Measurements from ENCODE around the gene HPS1. TPM values are rescaled to one million over a fixed set of nuclear protein-coding genes. Genes with fewer than 3 reads are reported as not detected.

Gene HPS1
- total and polyA plus RNA-seq, 8 donors, result 24.6 to 38.7 (median 29.4) TPM

GRCh38 chr10:98404571-98405359 is 42.0 kb downstream of the HPS1 start:
- intact Hi-C loops (cut with DNase I), result no loop called here
- Histone ChIP-seq H3K4me3 (no peak overlapping the region), H3K36me3 (no peaks in the 10 kb centered on the region), H3K27me3 (no peaks in the 10 kb centered on the region), H3K27ac (no peak overlapping the region), H3K4me1 (peaks cover 0 to 3% (median 0%) of the 10 kb centered on the region in 3 donors), H3K9me3 (no peaks in the 10 kb centered on the region)
- FAIRE-seq, result no peak
- ATAC-seq, result no peak
- 70 to 71% methylated on average over 8 of the region's 8 CpGs for WGBS, 2 donors
- TF ChIP-seq CTCF (IDR thresholded peaks at IDR 0.05), result no peak
- DNase-seq, result no peak

GRCh38 chr10:98403812-98404504 is 42.8 kb downstream of the HPS1 start:
- WGBS, 2 donors, result 82 to 91% methylated on average over 7 of the region's 7 CpGs
- no peak for FAIRE-seq

GRCh38 chr10:98402931-98403718 is 43.6 kb downstream of the HPS1 start:
- Histone ChIP-seq H3K4me1 (peaks cover 0 to 3% (median 0%) of the 10 kb centered on the region in 3 donors), H3K4me3 (no peak overlapping the region), H3K36me3 (no peaks in the 10 kb centered on the region), H3K9me3 (no peaks in the 10 kb centered on the region), H3K27ac (no peak overlapping the region), H3K27me3 (no peaks in the 10 kb centered on the region)
- intact Hi-C loops (cut with DNase I), result no loop called here
- no peak for FAIRE-seq
- 95 to 97% methylated on average over 23 of the region's 23 CpGs for WGBS, 2 donors
- ATAC-seq, result no peak
- TF ChIP-seq CTCF (IDR thresholded peaks at IDR 0.05), result no peak
- no peak for DNase-seq

More at GRCh38 chr10:98403812-98404504, 42.8 kb downstream of the HPS1 start:
- Histone ChIP-seq H3K4me1 (peaks cover 0 to 3% (median 0%) of the 10 kb centered on the region in 3 donors), H3K4me3 (no peak overlapping the region), H3K27me3 (no peaks in the 10 kb centered on the region), H3K27ac (no peak overlapping the region), H3K9me3 (no peaks in the 10 kb centered on the region), H3K36me3 (no peaks in the 10 kb centered on the region)
- DNase-seq (no peak), ATAC-seq (no peak)
- TF ChIP-seq CTCF (IDR thresholded peaks at IDR 0.05), result no peak
- intact Hi-C loops (cut with DNase I), result no loop called here

GRCh38 chr10:98402478-98402877 is 44.3 kb downstream of the HPS1 start:
- H3K27me3 ChIP-seq, result no peaks in the 10 kb centered on the region
- H3K4me1 ChIP-seq, result peaks cover 0 to 3% (median 0%) of the 10 kb centered on the region in 3 donors
- H3K27ac ChIP-seq, result no peak overlapping the region
- no peak for TF ChIP-seq CTCF (IDR thresholded peaks at IDR 0.05)
- 24 to 34% methylated on average over 7 of the region's 7 CpGs for WGBS, 2 donors
- ATAC-seq, result peak in 2 of 4 donors; percentile 27 to 29
- H3K36me3 ChIP-seq, result no peaks in the 10 kb centered on the region
- intact Hi-C loops (cut with DNase I), result no loop called here
- H3K9me3 ChIP-seq, result no peaks in the 10 kb centered on the region
- no peak for FAIRE-seq
- DNase-seq, result no peak
- H3K4me3 ChIP-seq, result no peak overlapping the region

Data from pancreas (tissue), 10 donors.